Spleen (tissue), 11 donors: ENCODE measurements around the gene OR4X2. TPM values are rescaled to one million over a fixed set of nuclear protein-coding genes. Genes with fewer than 3 reads are reported as not detected.

Experiments used
- DNase-seq: peaks from one replicate; pipeline ENCODE4 v3.0.0-alpha.2; 2020
- H3K27ac ChIP-seq, 8 donors: fragments of 200-600 bp; sonication (generic) in 7 of 8; 1 replicate in 4 of 8; 2 replicates in 4 of 8; pipeline versions ENCODE4 v1.5.0 to v1.8.0; 2016 to 2021; ENCODE audit warnings: inconsistent platforms in 4 of 8, mild to moderate bottlenecking in 4 of 8, moderate library complexity in 1 of 8
- H3K27me3 ChIP-seq, 7 donors: fragments of 200-600 bp; sonication (generic) in 6 of 7; replicated peaks in 1 of 7; 1 replicate in 4 of 7; 2 replicates in 3 of 7; pipeline versions ENCODE4 v1.5.0 to v1.8.0; 2016 to 2021; ENCODE audit warnings: inconsistent platforms in 3 of 7, mild to moderate bottlenecking in 1 of 7
- H3K36me3 ChIP-seq, 6 donors: fragments of 200-600 bp; sonication (generic) in 5 of 6; 1 replicate in 4 of 6; 2 replicates in 2 of 6; pipeline versions ENCODE4 v1.5.0 to v1.8.0; 2016 to 2021; ENCODE audit warnings: inconsistent platforms in 2 of 6
- H3K4me1 ChIP-seq, 6 donors: fragments of 200-600 bp; sonication (generic) in 5 of 6; 1 replicate in 3 of 6; 2 replicates in 3 of 6; pipeline versions ENCODE4 v1.5.0 to v1.8.0; 2016 to 2021; ENCODE audit warnings: inconsistent platforms in 3 of 6
- H3K4me3 ChIP-seq, 8 donors: fragments of 200-600 bp; sonication (generic) in 7 of 8; 1 replicate in 4 of 8; 2 replicates in 4 of 8; pipeline versions ENCODE4 v1.5.0 to v1.8.0; 2016 to 2021; ENCODE audit warnings: inconsistent platforms in 4 of 8, mild to moderate bottlenecking in 4 of 8, moderate library complexity in 2 of 8
- H3K9me3 ChIP-seq, 8 donors: fragments of 200-600 bp; sonication (generic) in 7 of 8; 1 replicate in 4 of 8; 2 replicates in 4 of 8; pipeline versions ENCODE4 v1.5.0 to v1.8.0; 2016 to 2021; ENCODE audit warnings: inconsistent platforms in 4 of 8
- CTCF ChIP-seq, 11 experiments: fragments of 200-600 bp in 7 of 11; fragments of 450-650 bp in 4 of 11; sonication (generic) in 4 of 11; IDR thresholded peaks in 8 of 11; conservative IDR thresholded peaks in 3 of 11; 1 replicate in 7 of 11; 2 replicates in 4 of 11; pipeline versions ENCODE4 v1.4.0 to v1.8.0; 2016 to 2021; ENCODE audit warnings: antibody characterized with exemption in 11 of 11, inconsistent platforms in 4 of 11, mild to moderate bottlenecking in 1 of 11
- POLR2A ChIP-seq, 3 donors: fragments of 450-650 bp; IDR thresholded peaks; one replicate each; pipeline ENCODE4 v1.5.1; 2017; ENCODE audit warnings: antibody characterized with exemption in 3 of 3, mild to moderate bottlenecking in 1 of 3
- POLR2AphosphoS5 ChIP-seq, 3 donors: sonication (generic); formaldehyde crosslinking; IDR thresholded peaks; one replicate each; pipeline ENCODE4 v1.5.1; 2017; ENCODE audit warnings: antibody characterized with exemption in 3 of 3
- WGBS, 5 donors: extraction: QIAGEN DNeasy Blood & Tissue Kit in 3 of 5; methylation state at CpG; one replicate each; pipeline versions ENCODE4 v1.1.5 to v1.1.7; 2013 to 2018; 5-methylcytosine and 5-hydroxymethylcytosine counted together
- intact Hi-C: fragments of 100-400 bp; cut with DNase I; formaldehyde crosslinking; loops from one replicate; pipeline ENCODE4 v1.15.0; 2023; ENCODE audit warnings: low total_unique reads
- polyA plus RNA-seq, 3 donors: library from polyadenylated mRNA; stranded (reverse); fragments of 200-250 nt; gene quantifications; one replicate each; pipeline ENCODE4 v1.2.1, GENCODE V29; 2013
- total RNA-seq, 7 donors: library from RNA; depleted of rRNA in 3 of 7; stranded (reverse); fragments of >200 nt in 3 of 7; fragmentation: NEBNext Ultra II Directional in 4 of 7; extraction: Animal tissue kit (Norgen Biotek cat#: 25700) in 4 of 7; gene quantifications; one replicate each; pipeline versions ENCODE4 v1.1.0 to v1.2.1, GENCODE V29; 2016 to 2021
- donor health status: healthy with polysubstance abuse.
- donor health status: DM: no; HTN: no; CAD: no; lungs with moderate emphysema.
- donor health status: DM: no; HTN: no; CAD: no.
- donor health status: Bipolar disorder and iron deficiency.
- donor health status: healthy.
- donor health status: DM: no; HTN: no; CAD: no.
- donor health status: DM: yes; HTN: yes; CAD: no.

The OR4X2 gene
- total and polyA plus RNA-seq, 10 donors: not detected

GRCh38 chr11:48261600-48261999, 16.7 kb downstream of the OR4X2 start:
- no peak for TF ChIP-seq POLR2AphosphoS5 (IDR thresholded peaks at IDR 0.05)
- TF ChIP-seq POLR2A (IDR thresholded peaks at IDR 0.05): no peak
- 67 to 85% (median 80%) methylated on average over 2 of the region's 2 CpGs for WGBS, 5 donors
- Histone ChIP-seq H3K27ac (no peak overlapping the region), H3K27me3 (peaks cover 0 to 18% (median 0%) of the 10 kb centered on the region in 7 donors), H3K36me3 (no peaks in the 10 kb centered on the region), H3K9me3 (peaks cover 0 to 4% (median 0%) of the 10 kb centered on the region in 8 donors), H3K4me3 (no peak overlapping the region), H3K4me1 (no peaks in the 10 kb centered on the region)
- intact Hi-C loops: no loop called here
- no peak for DNase-seq

DNA sequence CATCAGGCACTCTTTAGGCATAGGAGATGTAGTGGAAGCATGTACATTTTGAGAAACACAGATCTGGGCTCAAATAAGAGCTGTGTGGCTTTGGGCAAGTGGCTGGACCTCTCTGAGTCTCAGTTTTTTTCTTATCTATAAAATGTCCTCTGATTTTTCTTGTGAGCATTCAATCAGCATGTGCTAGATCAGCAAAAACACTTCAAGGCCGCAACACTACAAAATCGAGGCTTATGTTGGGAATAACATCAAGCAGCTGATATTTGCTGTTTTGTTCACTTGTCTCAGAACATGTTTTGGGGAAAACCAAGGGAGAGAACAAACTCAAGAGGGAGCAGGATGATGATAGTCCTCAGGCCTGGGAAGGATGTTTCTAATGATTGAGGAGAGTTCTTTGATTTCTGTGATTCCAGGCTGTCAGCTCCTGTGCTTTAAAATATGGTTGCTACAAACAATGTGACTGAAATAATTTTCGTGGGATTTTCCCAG, 18.6 kb downstream of the OR4X2 start, which contains the start of gene OR4X1:
TSS of gene OR4X1 (plus strand) at position 439 of the 489 bp plus-strand sequence. CDS start at position 439, 0 bp downstream.
- Histone ChIP-seq H3K9me3 (peaks cover 0 to 4% (median 0%) of the 10 kb centered on the region in 8 donors), H3K4me3 (no peak within 1 kb of the TSS), H3K4me1 (no peaks in the 10 kb centered on the region), H3K27ac (no peak within 1 kb of the TSS), H3K27me3 (peaks cover 0 to 6% (median 0%) of the 10 kb centered on the region in 7 donors), H3K36me3 (no peaks in the 10 kb centered on the region)
- TF ChIP-seq POLR2AphosphoS5 (IDR thresholded peaks at IDR 0.05) (no peak), CTCF (IDR thresholded peaks at IDR 0.05 in 8 of 11, conservative IDR thresholded peaks at IDR 0.05 in 3 of 11) (no peak), POLR2A (IDR thresholded peaks at IDR 0.05) (no peak)
- 25 to 35% (median 34%) methylated on average over 3 of the region's 3 CpGs for WGBS, 5 donors
- no peak for DNase-seq
- intact Hi-C loops: no loop called here

- no peak for DNase-seq
- no peaks in the 10 kb centered on the region for H3K9me3 ChIP-seq
- no peaks in the 10 kb centered on the region for H3K4me1 ChIP-seq
- no peak for TF ChIP-seq POLR2AphosphoS5 (IDR thresholded peaks at IDR 0.05)
- TF ChIP-seq POLR2A (IDR thresholded peaks at IDR 0.05): no peak
- TF ChIP-seq CTCF (IDR thresholded peaks at IDR 0.05 in 8 of 11, conservative IDR thresholded peaks at IDR 0.05 in 3 of 11): no peak
- no peak overlapping the region for H3K27ac ChIP-seq
- WGBS, 5 donors: 60 to 87% (median 73%) methylated on average over 3 of the region's 3 CpGs
- no peaks in the 10 kb centered on the region for H3K36me3 ChIP-seq
- intact Hi-C loops: no loop called here
- H3K4me3 ChIP-seq: no peak overlapping the region
- H3K27me3 ChIP-seq: peaks cover 0 to 7% (median 0%) of the 10 kb centered on the region in 7 donors
These were observed 25.7 kb downstream of the OR4X2 start for GRCh38 chr11:48270621-48271020.

GRCh38 chr11:48272606-48273005, 27.7 kb downstream of the OR4X2 start:
- H3K27me3 ChIP-seq: peaks cover 0 to 7% (median 0%) of the 10 kb centered on the region in 7 donors
- no peaks in the 10 kb centered on the region for H3K9me3 ChIP-seq
- TF ChIP-seq CTCF (IDR thresholded peaks at IDR 0.05 in 8 of 11, conservative IDR thresholded peaks at IDR 0.05 in 3 of 11): no peak
- no peak for TF ChIP-seq POLR2A (IDR thresholded peaks at IDR 0.05)
- TF ChIP-seq POLR2AphosphoS5 (IDR thresholded peaks at IDR 0.05): no peak
- H3K27ac ChIP-seq: no peak overlapping the region
- no peaks in the 10 kb centered on the region for H3K36me3 ChIP-seq
- DNase-seq: no peak
- no peaks in the 10 kb centered on the region for H3K4me1 ChIP-seq
- H3K4me3 ChIP-seq: no peak overlapping the region
- WGBS, 5 donors: 20 to 47% (median 32%) methylated on average over 1 of the region's 1 CpG
- intact Hi-C loops: no loop called here

Other genes with a start within 250 kb of the OR4X2 start
- not detected for gene OR4B1, start 28.3 kb upstream of the OR4X2 start, total RNA-seq
- not detected for gene OR4B1, start 28.3 kb upstream of the OR4X2 start, polyA plus RNA-seq
- gene OR4X1, start 18.8 kb downstream of the OR4X2 start, total RNA-seq: not detected
- not detected for gene OR4X1, start 18.8 kb downstream of the OR4X2 start, polyA plus RNA-seq
- gene OR4S1, start 61.1 kb downstream of the OR4X2 start, total RNA-seq: not detected
- not detected for gene OR4S1, start 61.1 kb downstream of the OR4X2 start, polyA plus RNA-seq
- not detected for gene OR4C3, start 79.8 kb downstream of the OR4X2 start, total RNA-seq
- gene OR4C3, start 79.8 kb downstream of the OR4X2 start, polyA plus RNA-seq: not detected
- gene OR4C5, start 121.4 kb downstream of the OR4X2 start, total RNA-seq: not detected
- gene OR4C5, start 121.4 kb downstream of the OR4X2 start, polyA plus RNA-seq: not detected
- not detected for gene OR4A47, start 243.7 kb downstream of the OR4X2 start, total RNA-seq
- gene OR4A47, start 243.7 kb downstream of the OR4X2 start, polyA plus RNA-seq: not detected